ENCODE data around the gene XYLB. TPM values are rescaled to one million over a fixed set of nuclear protein-coding genes. Genes with fewer than 3 reads are reported as not detected.
"Not testable (repeated sequence)": the region's sequence is repeated elsewhere in the genome, so short reads cannot be mapped to it uniquely, and the experiment has no call there.

Gene XYLB
- polyA plus RNA-seq, 3 donors = 1.3 to 2.7 (median 1.4) TPM

- WGBS, 3 donors = 93 to 99% (median 93%) methylated on average over 5 of the region's 5 CpGs
- H3K27ac ChIP-seq (ENCODE audit: low read depth, low read length) = not testable (repeated sequence)
Measured at GRCh38 chr3:38432871-38433658, 86.5 kb downstream of the XYLB start.

- WGBS, 3 donors = 75 to 89% (median 86%) methylated on average over 2 of the region's 2 CpGs
- not testable (repeated sequence) for H3K27ac ChIP-seq (ENCODE audit: low read depth, low read length)
Measured at GRCh38 chr3:38433661-38434060, 87.1 kb downstream of the XYLB start.

- not testable (repeated sequence) for H3K27ac ChIP-seq (ENCODE audit: low read depth, low read length)
- 43 to 77% (median 44%) methylated on average over 5 of the region's 5 CpGs for WGBS, 3 donors
Measured at GRCh38 chr3:38438436-38439069, 92.0 kb downstream of the XYLB start.

- WGBS, 3 donors = 40 to 93% (median 62%) methylated on average over 4 of the region's 4 CpGs
- not testable (repeated sequence) for H3K27ac ChIP-seq (ENCODE audit: low read depth, low read length)
Measured at GRCh38 chr3:38443205-38443604, 96.6 kb downstream of the XYLB start.

- 71 to 77% (median 74%) methylated on average over 2 of the region's 2 CpGs for whole genome bisulfite sequencing, 3 donors
- no peak overlapping the region for H3K27ac ChIP-seq (ENCODE audit: low read depth, low read length)
Measured at GRCh38 chr3:38446085-38446686, 99.6 kb downstream of the XYLB start.

- no peak overlapping the region for H3K27ac ChIP-seq (ENCODE audit: low read depth, low read length)
Measured at GRCh38 chr3:38446812-38447211, 100.2 kb downstream of the XYLB start.

- H3K27ac ChIP-seq (ENCODE audit: low read depth, low read length) = no peak overlapping the region
- WGBS, 3 donors = 95 to 98% (median 98%) methylated on average over 3 of the region's 3 CpGs
Measured at GRCh38 chr3:38450853-38451252, 104.3 kb downstream of the XYLB start.

- H3K27ac ChIP-seq (ENCODE audit: low read depth, low read length) = no peak within 1 kb of the TSS
- 8 to 10% (median 9%) methylated on average over 37 to 48 of the region's 48 CpGs for WGBS, 3 donors
Measured at GRCh38 chr3:38453075-38453912, 106.7 kb downstream of the XYLB start, which contains the start of gene ACVR2B. Gene ACVR2B (plus strand): TSS chr3:38453890. CDS start chr3:38454323, 433 bp downstream.

GRCh38 chr3:38453913-38454177, 107.3 kb downstream of the XYLB start:
- 1 to 3% (median 1%) methylated on average over 30 to 36 of the region's 36 CpGs for WGBS, 3 donors
- H3K27ac ChIP-seq (ENCODE audit: low read depth, low read length) = no peak overlapping the region

- no peak overlapping the region for H3K27ac ChIP-seq (ENCODE audit: low read depth, low read length)
- 0 to 1% (median 1%) methylated on average over 57 to 78 of the region's 78 CpGs for WGBS, 3 donors
Measured at GRCh38 chr3:38454178-38454883, 107.7 kb downstream of the XYLB start.

GRCh38 chr3:38454884-38455638, 108.5 kb downstream of the XYLB start:
- 0% methylated on average over 69 to 72 of the region's 72 CpGs for WGBS, 3 donors
- H3K27ac ChIP-seq (ENCODE audit: low read depth, low read length) = no peak overlapping the region

GRCh38 chr3:38455639-38456430, 109.2 kb downstream of the XYLB start:
- H3K27ac ChIP-seq (ENCODE audit: low read depth, low read length) = no peak overlapping the region
- 8 to 17% (median 15%) methylated on average over 15 of the region's 15 CpGs for WGBS, 3 donors

GRCh38 chr3:38457111-38458003, 110.8 kb downstream of the XYLB start:
- H3K27ac ChIP-seq (ENCODE audit: low read depth, low read length) = no peak overlapping the region
- 79 to 81% (median 80%) methylated on average over 9 of the region's 9 CpGs for WGBS, 3 donors

GRCh38 chr3:38458796-38459498, 112.4 kb downstream of the XYLB start:
- 25 to 58% (median 53%) methylated on average over 13 of the region's 13 CpGs for WGBS, 3 donors
- H3K27ac ChIP-seq (ENCODE audit: low read depth, low read length) = no peak overlapping the region

GRCh38 chr3:38459499-38460048, 113.0 kb downstream of the XYLB start:
- H3K27ac ChIP-seq (ENCODE audit: low read depth, low read length) = no peak overlapping the region
- 30 to 86% (median 84%) methylated on average over 9 to 10 of the region's 10 CpGs for WGBS, 3 donors
